GM21528 (cell line): ENCODE data around the gene MRPS18B.
"Not testable (repeated sequence)": the region's sequence is repeated elsewhere in the genome, so short reads cannot be mapped to it uniquely, and the experiment has no call there.

ENCODE experiments used
- ATAC-seq: cut with Tn5 transposase; IDR thresholded peaks from one replicate; pipeline ENCODE4 v1.9.1; 2021; ENCODE audit warnings: mild to moderate bottlenecking, moderate library complexity; ENCODE audit not compliant: unreplicated experiment, low FRiP score

MRPS18B gene

DNA sequence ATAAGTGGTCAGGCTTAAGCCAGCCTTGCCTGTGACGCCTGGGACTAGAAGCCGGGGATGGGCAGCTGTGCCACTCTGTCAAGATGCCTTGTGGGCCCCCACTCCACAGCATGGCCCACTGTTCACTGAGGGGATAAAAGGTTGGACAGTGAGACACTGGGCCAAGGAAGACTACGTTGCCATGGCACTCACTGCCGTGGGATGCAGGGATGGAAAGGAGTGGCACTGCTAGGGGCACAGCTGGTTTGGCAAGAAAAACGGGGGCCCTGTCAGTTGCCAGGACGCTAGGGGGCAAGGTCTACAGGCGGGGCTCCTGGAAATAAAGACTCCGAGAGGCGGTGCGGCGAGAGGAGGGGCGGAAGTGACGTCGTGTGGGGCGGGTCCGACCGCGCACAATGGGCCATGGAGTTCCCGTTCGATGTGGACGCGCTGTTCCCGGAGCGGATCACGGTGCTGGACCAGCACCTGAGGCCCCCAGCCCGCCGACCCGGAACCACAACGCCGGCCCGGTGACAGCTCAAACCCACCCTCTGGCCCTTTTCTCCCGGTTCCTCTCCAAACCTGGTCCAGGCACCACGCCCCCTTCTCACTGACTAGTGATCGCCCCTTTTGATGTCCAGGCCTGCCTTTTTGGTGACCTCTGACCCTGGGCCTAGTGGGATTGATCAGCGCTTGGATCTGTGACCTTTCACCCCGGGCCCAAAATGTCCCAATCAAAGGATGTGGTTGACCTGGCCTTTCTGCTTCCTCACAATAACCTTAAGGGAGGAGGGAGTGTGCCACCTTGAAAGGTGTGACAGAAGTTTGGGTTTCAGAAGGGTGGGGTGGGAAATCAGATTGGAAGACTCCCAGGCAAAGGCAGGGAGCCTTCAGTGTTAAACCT, 9.1 kb downstream of the MRPS18B start, which contains the start of gene ATAT1:
ATAT1 (plus strand) TSS at position 391 of the 883 bp plus-strand sequence.
- ATAC-seq = peak; percentile 71

DNA sequence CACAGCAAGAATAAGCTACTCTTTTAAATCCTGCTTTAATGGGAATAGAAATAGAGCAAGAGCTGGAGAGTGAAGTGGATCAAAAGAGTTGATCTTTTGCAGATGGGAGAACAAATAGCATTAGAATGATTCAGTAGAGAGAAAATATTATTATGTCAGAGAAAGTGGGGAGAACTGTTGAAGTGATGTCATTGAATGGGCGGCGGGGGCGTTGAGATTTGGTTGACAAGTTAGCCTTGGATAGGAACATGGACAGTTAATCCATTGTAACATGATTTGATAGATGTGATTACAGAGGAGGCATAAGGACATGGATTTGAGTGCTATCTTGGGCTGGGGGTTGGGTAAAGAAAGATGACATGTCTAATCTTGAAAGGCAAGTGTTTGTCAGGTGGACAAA, 18.2 kb downstream of the MRPS18B start:
- no peak for ATAC-seq

DNA sequence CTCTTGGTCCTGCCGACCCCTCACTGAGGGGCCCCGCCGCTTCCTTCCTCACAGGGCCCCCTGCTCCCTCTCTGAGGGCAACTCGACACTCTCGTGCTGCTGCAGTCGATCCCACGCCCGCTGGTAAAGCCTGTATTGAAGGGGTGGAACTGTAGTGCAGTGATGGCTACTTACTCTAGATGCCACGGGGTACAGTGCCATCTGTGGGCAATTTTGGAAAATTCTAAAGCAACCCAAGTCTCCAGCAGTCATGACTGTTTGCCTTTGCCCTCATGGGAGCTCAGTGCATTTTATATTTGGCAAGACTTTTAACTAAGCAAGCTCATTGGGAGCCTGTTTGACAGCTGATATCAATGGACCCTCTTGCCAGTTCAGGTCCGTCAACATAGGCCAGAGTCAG, 22.8 kb downstream of the MRPS18B start:
- no peak for ATAC-seq

DNA sequence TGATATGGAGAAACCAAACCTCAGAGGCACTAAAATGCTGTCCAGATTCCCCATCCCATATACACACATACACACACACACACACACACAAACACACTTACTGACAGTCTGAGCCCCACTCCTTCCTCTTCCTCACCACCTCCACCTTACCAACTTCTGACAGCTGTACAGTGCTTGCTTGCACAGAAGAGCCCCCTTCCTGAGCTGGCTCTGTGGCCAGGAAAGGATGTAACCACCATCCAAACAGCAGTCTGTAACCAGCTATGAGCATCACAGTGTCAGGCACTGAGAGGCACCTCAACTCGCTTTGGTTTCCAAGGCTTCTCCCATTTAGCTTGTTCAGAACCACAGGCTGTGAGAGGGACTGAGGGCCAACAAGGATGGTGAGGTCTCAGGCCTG, 23.4 kb downstream of the MRPS18B start:
- no peak for ATAC-seq

DNA sequence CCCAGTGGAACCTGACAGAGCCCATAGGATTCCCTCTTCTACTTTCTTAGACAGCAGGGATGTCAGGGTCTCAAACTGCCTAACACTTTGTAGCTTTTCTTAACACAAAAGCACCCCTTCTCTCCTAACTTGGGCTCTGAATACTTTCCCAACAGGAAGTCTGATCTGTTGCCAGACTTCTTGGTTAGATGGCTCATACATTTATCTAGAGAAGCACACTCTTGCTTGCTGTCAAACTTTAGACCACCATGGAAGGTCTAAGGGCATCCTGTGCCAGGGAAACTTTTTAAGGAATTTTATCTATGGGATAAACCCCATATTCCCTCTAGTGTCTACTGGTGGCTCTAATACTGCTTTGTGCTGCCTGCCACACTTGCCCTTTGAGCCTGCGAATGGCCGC, 26.0 kb downstream of the MRPS18B start:
- ATAC-seq = no peak

DNA sequence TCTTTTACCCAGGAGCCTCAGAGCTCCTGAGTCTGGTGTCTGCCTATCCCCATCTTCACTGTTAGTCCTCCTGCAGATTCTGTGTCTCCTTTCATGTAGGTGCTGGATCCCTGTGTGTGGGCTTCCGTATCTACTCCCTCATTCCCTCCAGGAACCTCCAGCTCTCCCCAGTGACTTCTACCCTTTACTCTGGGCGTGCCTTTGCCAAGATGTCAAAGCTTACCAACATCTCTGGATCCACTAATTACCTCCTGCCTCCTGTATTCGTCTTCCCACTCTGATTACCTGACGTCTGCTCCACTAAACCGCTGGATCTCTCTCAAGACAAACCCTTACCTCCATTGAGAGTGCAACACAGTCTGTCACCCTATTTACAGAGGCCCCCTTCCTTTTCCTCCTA, 27.1 kb downstream of the MRPS18B start:
- no peak for ATAC-seq

DNA sequence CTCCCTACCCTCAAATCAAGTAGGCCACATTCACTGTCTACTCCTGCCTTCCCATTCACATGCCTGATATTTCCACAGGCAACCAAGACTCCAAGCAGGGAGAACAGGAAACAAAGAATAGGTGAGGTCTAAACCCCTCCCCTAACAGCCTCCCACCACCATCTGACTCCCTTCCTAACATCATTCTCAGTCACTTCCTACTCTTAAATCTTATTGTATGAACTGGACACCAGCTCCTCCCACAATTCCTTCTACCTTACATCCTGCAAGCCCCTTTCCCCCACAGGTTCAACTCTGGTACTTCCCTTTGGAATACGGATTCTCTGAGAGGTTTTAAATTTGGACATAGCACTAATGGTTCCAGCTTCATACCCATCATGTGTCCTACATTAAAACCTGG, 28.3 kb downstream of the MRPS18B start:
- no peak for ATAC-seq

DNA sequence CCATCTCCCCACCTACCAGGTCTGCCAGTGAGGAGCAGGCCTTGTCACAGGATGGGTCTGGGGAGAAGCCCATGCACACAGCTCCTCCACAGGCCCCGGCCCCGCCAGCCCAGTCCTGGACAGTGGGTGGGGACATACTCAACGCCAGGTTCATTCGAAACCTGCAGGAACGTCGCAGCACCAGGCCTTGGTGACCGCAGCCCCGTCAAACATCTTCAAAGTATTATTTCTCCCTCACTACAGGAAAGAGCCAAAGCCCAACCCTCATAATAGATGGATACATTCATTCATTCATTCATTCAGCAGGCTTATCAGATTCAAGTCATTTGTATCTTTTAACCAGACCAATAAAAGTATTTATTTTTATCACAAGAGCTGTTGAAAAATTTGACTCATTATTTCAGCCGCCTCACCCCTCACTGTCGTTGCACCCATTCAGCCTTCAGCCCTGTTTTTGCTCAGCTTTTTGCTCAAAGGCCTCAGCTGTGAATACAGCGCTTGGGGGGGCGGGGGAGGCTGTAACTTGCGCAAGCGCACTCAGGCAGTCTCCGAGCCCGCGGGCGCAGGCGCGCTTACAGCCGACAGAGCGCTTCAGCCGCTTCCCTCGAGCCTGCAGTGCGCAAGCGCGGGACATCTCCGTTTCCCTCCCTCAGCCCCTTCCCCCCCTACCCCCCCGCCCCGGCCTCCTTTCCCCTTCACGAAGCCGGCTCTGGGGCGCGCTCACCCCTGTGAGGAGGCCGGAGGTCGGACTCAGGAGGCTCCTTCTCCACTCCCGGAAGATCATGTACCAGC, 29.0 kb downstream of the MRPS18B start, which contains the start of gene C6orf136:
C6orf136 (plus strand) TSS at position 684 of the 792 bp plus-strand sequence; CDS start at position 783, 99 bp downstream.
- peak; percentile 52 for ATAC-seq

DNA sequence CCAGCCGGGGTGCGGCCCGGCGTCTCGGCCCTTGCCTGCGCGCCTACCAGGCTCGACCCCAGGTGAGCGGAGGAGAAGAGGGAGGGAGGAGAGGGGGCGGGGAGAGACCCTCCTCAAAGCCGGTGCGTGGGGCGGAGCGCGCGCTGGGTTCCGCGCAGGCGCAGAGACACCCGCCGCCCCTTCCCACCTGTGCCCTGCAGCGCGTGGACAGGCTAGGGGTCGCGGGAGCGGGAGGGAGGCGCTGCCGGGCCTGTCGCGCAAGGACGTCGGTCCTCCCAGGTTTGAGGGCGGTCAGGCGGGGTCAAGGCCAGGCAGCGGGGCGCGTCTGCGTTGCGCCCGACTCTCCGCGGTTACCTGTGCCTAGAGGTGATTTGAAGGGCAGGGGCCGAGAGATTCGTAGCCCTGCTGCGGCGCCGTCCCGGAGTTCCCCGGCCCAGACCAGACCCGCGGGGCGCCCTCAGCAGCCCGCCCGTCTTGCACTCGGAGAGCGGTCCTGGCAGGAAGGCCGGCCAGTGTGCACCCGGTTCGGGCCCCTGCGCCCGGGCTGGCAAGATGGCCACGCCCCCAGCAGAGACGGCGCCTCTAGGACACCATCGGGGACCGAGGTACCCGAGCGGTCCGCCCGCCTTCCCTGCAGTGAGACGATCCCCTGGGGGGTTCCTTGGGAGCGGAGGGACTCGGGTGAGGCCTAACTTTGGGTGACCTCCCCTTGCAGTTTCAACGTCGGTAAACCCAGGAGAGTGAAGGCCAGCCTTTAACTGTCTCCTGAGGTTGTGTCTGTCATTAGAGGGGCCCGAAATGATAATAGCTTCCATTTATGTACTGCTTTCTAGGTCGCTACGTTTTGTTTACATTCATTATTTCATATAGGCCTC, 29.8 kb downstream of the MRPS18B start:
- peak; percentile 54 for ATAC-seq

DNA sequence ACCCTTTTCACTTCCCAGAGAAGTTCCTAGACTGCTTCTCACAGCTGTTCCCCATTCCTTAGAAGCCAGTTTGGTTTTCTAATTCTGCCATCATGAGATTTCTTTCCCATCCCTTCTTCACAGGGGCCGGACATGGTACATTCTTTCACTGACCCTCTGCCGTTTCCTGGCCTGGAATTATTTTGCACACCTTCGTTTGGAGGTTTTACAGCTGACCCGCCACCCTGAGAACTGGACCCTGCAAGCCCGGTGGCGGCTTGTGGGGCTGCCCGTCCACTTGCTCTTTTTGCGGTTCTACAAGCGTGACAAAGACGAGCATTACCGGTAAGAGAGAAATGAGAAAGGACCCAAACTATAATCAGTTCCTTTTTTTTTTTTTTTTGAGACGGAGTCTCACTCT, 33.5 kb downstream of the MRPS18B start:
- no peak for ATAC-seq

DNA sequence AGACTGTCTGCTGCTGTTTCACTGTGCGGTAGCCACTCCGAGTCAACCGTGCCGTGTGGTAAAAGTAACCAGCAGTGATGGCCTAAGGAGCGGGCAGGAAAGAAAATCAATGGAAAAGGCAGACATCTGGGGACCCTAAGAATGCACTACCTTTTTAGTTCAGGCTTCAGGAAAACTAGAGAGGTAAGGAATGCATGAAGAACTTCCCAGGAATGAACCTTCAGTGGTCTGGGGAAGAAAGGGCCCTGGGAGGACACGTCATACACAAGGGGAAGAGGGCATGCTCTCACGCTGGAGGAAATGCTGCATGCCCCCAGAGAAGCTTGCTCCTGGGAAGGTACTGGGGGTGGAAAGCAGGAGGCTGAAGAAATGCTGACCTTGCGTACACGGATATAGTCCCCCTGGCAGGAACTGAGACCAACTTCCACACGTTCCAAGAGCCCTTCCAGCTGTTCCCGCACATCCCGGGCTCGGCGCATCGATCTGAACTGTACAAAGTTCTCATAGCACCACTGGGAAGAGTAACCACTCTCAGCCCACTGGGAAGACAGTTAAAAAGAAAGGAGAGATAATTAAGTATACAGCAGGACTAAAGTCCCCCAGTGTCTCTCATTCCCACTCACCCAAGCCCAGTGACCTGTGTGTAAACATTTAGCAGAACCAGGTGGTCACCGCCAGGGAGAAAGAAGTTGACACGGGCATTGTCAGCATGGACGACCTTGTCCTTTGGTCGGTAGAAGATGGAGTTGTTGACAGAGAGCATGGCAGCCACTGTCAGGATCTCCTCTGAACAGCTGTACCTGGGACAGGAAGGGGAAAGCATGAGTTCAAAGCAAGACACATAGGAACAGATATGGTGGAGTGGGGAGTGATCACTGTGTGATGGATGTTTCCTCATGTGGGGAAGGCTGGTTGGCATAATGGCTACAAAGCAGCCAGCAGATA, 37.4 kb downstream of the MRPS18B start:
- no peak for ATAC-seq

DNA sequence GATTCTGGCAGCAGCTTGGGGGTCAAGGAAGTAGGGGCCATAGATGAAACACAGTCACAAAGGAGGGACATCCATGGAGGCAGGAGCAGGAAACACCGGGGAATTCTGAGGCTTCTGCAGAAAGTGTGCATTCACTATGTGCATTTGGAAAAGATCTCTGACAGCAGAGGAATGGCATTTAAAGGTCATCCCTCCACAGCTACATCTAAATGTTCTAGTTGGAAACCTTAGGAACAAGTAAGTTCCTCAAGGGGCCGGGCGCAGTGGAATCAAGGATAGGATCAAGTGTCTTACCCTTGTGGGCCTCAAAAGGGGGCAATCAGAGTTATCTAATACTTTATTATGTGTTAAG, 38.1 kb downstream of the MRPS18B start:
- ATAC-seq = no peak

DNA sequence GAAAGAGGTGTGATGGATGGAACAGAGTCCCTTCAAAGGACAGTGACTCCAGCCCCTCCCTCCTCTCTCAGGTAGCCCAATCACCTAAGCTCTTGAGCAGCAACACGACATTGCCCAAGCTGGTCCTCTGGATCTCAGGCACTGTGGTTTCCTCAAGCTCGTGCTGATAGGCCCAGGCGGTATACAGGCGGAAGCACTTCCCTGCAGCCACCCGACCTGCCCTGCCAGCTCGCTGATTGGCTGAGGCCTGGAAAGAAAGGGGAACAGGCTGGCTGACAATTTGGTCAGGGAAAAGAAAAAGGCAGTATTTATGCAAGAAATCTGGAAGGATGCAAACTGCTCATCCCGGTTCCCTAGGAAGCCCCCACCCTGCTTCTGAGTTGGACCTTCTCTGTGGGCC, 38.9 kb downstream of the MRPS18B start:
- ATAC-seq = no peak

DNA sequence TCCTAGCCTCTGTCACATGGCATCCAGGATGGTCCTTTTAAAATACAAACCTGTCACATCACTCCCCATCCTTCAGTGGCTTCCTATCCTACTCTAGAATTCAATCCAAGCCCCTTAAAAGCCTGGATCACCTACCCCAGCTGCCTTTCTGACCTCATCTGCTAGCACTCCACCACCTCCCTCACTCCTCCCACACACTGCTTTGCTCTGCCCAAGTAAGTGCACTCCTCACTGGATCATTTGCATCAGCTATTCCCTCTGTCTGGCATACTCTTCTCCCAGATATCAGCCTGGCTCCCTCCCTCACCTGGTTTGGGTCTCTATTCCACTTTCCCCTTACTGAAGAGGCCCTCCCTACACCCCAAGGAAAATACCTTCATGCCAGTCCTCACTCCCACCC, 39.8 kb downstream of the MRPS18B start:
- no peak for ATAC-seq

DNA sequence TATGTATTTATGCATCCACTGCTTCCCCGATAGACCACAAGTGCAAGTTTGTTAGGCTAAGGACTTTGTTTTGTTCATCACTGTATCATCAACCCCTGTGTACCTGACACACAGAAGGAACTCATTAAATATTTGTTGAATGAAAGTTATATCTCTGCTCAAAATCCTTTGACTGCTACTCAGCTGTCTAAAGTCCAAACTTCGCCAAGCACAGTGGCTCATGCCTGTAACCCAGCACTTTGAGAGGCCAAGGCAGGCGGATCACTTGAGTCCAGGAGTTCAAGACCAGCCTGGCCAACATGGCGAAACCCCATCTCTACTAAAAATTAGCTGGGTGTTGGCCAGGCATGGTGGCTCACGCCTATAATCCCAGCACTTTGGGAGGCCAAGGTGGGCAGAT, 40.3 kb downstream of the MRPS18B start:
- ATAC-seq = not testable (repeated sequence)

DNA sequence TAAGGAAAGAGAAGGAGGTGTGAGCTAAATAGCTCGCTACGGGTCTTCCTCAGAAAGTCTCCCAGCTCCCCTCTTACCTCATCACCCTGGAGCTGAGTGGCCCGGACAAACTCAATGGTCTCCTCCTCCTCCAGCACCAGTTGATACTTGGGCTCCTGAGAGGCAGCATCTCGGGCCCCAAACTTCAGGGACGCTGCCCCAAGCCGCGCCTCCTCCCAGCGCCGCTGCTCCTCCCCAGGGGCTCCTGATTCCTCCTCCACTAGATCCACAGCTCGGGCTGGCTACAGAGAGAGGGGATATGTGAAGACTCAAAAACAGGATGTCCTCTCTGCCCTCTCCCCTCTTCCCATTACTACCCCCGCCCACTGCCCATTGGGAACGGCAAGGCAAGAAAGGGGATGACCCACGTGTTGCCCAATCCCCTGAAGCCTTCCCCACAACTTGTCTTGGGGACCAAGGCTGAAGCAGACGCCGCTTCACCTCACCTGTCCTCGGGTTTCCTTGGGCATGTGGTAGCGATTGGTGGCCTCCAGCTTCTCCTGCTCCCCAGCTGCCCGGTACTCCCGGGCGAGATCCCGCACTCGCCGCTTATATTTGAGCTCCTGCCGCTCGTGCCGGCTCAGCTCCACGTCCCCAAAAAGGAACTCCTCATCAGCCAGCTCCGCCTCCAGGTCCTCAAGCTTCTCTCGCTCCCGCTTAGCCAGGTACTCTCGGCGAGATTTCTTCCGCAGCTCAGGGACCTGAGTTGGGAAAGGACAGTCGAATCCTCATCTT, 47.5 kb downstream of the MRPS18B start:
- ATAC-seq = no peak

DNA sequence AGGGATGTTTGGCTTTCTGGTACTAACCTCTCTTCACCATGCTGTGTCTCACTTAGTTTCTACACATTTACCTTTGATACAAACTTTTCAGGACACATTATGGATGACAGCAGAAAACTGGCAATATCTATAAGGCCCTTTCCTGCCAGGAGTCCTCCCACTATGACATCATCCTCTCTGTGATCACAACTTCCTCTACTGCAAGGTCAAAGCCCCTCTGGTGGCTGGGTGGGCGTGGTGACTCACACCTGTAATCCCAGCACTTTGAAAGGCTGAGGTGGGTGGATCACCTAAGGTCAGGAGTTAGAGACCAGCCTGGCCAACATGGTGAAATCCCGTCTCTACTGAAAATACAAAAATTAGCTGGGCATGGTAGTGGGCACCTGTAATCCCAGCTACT, 48.7 kb downstream of the MRPS18B start:
- not testable (repeated sequence) for ATAC-seq

DNA sequence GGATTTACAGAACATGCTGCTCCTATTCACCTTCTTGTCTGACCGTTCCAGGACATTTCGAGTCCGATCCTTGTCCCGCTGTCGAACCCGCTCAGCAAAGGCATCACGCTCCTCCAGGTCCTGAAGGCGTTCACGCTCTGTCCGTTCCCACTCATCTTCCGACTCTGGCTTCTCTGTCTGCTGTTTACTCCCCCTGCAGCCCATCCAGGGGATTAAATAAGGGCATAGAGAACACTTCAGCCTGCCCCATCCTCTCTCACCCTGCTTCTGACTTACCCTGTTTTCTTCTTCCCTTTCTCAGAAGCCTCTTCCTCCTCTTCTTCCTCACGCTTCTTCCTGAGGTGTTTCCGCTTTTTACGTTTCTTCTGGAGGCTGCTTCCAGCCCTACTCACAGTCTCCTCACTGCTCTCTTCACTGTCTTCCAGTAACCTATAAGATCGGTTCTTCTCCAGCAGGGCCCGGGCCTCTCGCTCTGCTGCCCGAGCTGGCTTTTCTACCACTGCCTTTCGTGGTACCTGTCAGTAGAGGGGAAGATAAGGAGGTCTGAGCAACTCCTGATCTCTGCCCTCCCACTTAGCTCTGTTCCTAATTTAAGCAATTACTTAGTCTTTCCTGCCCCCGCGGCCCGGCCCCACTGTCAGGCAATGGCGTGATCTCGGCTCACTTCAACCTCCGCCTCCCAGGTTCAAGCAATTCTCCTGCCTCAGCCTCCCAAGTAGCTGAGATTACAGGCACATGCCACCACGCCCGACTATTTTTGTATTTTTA, 53.3 kb downstream of the MRPS18B start:
- no peak for ATAC-seq
